Stimulated activated naive CD8-positive, alpha-beta T cell treated with anti-CD3 and anti-CD28 coated beads, Interleukin-15, amount 100 ng/mL, for 72 hours (primary cell): Measurements from ENCODE around the gene MYMK.

ENCODE experiments used
- ATAC-seq: fragments of 150-1000 bp; cut with Tn5 transposase; 2 replicates; pipeline ENCODE4 v1.10.0; 2021; ENCODE audit warnings: mild to moderate bottlenecking, moderate library complexity
- DNase-seq, 2 donors: peaks; one replicate each; pipeline ENCODE4 v3.0.0; 2021 to 2022
- H3K27ac Mint-ChIP-seq, 2 donors: one replicate each; pipeline ENCODE4 v1.8.0; 2022; ENCODE audit warnings: mild to moderate bottlenecking in 2 of 2, mixed read lengths in 2 of 2, moderate library complexity in 2 of 2
- H3K27me3 Mint-ChIP-seq: one replicate; pipeline ENCODE4 v1.8.0; 2022; ENCODE audit warnings: mixed read lengths
- H3K4me1 Mint-ChIP-seq: one replicate; pipeline ENCODE4 v1.8.0; 2022; ENCODE audit warnings: mild to moderate bottlenecking, mixed read lengths
- H3K4me3 Mint-ChIP-seq, 2 donors: one replicate each; pipeline ENCODE4 v1.8.0; 2022; ENCODE audit warnings: mild to moderate bottlenecking in 2 of 2, mixed read lengths in 2 of 2, moderate library complexity in 1 of 2
- H3K9me3 Mint-ChIP-seq, 2 donors: one replicate each; pipeline ENCODE4 v1.8.0; 2022; ENCODE audit warnings: mixed read lengths in 2 of 2

Gene MYMK

DNA sequence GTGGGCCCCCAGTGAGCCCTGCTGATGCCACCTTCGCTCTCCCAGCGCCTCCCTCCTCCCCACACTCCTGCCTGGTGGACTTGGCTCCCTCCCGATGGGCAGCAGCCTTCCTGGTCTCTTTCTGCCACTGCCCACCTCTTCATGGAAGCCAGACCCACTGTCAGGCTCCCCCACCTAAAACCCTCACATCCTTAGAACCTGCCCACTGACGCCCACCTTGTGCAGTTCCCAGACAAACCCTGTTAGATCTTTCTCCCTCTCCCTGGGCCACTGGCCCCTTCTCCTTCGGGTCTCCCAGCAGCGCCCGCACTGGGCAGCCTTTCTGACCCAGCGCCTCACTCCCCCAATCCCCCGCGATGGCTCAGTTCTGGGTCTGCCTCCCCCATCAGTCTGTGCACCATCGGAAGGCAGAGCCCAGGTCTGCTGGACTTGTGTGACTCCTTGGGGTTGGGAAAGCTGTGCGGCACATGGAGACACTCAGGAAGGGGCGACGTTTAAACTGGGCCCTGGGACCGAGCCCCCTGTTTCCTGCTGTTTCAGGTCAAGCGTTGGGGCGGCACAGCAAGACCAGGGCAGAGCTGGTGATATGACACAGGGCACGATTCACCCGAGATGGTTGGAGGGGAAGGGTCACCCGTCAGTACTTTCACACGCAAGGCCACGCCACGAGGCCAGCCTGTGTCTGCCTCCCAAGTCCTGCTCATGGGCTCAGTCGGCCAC lies 17.4 kb downstream of the MYMK start:
- no peak for DNase-seq
- no peaks in the 10 kb centered on the region for H3K27me3 Mint-ChIP-seq
- H3K9me3 Mint-ChIP-seq, result peaks cover 3% of the 10 kb centered on the region in 2 donors
- H3K27ac Mint-ChIP-seq, result no peak overlapping the region
- no peak for ATAC-seq
- H3K4me3 Mint-ChIP-seq, result no peak overlapping the region
- peaks cover 16% of the 10 kb centered on the region for H3K4me1 Mint-ChIP-seq

DNA sequence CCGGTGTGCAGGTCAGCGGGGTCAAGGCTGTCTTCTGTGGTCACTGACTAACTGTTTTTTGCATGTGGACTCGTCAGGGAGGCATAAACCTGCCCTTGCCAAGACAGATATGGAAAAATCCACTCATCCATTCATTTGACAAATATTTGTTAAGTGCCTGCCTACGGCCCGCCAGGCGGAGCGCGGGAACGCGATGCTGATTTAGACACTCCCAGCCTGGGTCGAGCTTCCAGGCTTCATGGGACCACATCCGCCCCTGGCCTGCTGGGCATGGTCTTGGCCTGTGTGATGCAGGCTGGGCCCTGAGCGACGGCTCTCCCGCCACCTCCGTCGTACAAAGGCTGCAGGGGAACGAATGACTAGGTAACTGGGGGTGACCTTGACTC lies 18.1 kb downstream of the MYMK start:
- Mint-ChIP-seq H3K27ac (no peak overlapping the region), H3K9me3 (peaks cover 8 to 11% of the 10 kb centered on the region in 2 donors), H3K4me3 (no peak overlapping the region), H3K4me1 (peaks cover 16% of the 10 kb centered on the region), H3K27me3 (no peaks in the 10 kb centered on the region)
- DNase-seq (no peak), ATAC-seq (no peak)

DNA sequence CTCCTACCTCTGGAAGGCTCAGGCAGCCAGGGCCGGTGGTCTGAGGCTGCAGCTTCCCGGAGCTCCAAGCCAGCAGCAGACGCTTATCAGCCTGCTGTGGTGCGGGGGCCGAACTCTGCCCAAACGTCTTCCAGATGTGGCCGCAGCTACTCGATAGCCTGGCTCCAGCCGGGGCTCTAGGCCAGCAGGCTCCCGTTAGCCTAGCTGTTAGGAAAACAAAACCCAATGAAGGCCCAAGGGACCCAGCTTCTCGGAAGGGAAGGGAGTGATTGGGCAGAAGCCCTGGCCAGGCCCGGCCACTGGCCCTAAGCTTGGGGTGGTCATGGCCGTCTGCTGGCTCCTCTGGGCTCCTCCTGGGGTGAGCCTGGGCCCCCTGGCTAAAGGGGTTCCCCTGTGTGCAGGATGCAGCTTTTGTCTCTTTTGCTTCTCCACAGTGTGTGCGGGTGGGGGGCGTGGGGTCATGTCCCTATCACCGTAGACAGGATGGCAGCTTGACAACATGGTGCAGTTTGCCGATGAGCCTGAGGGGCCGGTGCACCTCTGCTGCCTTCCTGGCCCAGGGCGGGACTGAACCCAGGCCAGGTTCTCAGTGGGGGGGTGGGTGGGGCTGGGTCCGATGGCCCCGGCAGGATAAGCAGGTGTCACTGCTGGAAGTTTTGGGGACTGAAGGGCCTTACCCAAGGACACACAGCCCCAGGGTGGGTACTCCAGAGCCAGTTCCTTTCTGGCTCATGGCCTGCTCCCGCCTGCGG lies 18.7 kb downstream of the MYMK start:
- Mint-ChIP-seq H3K27ac (no peak overlapping the region), H3K9me3 (peaks cover 12 to 17% of the 10 kb centered on the region in 2 donors), H3K4me3 (no peak overlapping the region), H3K4me1 (peaks cover 16% of the 10 kb centered on the region), H3K27me3 (no peaks in the 10 kb centered on the region)
- DNase-seq (no peak), ATAC-seq (no peak)

DNA sequence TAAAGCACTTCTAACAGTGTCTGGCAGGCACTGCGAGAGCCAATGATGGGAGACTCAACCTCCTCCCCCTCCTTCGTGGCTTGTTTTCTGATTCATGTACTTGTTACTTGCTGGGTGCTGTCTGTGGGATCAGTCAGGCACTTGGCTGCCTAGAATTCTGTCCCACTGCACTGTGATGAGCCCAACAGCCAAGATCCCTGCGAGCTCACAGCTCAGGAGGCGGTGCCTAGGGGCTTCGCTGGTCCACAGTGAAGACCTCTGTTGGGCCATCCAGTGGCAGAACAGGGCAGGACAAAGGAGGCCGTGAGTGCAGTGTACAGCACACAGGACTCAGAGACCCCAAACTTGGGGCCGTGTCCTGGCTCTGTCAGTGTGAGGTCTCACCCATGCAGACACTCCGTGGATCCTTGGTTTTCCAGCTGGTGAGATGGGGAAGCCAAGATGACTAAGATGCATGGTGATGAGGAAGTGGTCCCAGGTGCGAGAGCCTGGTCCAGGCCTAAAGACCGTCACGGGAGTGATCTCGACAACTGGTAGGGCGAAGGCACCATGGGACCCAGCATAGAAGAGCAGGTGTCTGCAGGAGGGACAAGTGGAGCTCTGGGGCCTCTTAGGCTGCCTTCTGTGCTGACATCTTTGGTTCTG lies 19.5 kb downstream of the MYMK start:
- ATAC-seq, result no peak
- Mint-ChIP-seq H3K27me3 (no peaks in the 10 kb centered on the region), H3K4me1 (peaks cover 16% of the 10 kb centered on the region), H3K27ac (peak overlapping the region in 1 of 2 donors; percentile 59), H3K4me3 (no peak overlapping the region), H3K9me3 (peaks cover 18 to 20% of the 10 kb centered on the region in 2 donors)
- no peak for DNase-seq

DNA sequence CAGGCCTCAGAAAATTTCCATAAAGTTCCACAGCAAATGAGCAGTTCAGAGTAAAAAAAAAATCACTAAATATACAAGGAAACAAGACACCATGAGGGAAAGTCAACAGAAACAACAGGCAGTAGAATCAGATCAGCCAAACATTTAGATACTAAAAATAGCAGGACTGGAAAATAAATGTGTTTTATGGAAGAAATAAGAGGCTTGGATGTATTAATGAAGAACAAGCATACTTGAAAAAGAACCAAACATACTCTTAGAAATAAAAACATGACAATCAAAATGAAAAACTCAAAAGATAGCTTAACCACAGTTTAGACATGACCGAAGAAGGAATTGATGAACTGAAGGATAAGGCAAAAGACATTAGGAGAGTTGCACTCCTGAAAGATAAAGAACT lies 22.6 kb downstream of the MYMK start:
- no peak for ATAC-seq
- Mint-ChIP-seq H3K9me3 (peaks cover 18 to 20% of the 10 kb centered on the region in 2 donors), H3K4me1 (peaks cover under 1% of the 10 kb centered on the region), H3K27ac (no peak overlapping the region), H3K27me3 (no peaks in the 10 kb centered on the region), H3K4me3 (no peak overlapping the region)
- DNase-seq, result no peak

DNA sequence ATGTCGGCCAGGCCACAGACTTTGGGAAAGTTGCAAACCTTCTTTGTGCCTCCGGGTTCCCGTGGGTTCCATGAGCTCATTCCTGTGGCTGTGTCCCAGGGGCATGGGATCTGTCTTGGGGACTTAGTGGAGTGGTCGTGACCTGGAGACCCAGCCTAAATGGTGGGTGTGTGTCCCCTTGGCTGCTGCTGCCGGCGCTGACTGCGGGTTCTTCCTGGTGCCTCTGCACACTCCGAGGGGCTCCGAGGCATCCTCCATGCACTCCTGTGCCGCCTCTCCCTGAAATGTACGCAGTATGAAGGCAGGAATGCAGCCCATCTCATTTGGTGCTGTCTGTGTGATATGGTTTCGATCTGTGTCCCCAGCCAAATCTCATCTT lies 24.9 kb downstream of the MYMK start:
- Mint-ChIP-seq H3K4me3 (no peak overlapping the region), H3K4me1 (no peaks in the 10 kb centered on the region), H3K27me3 (no peaks in the 10 kb centered on the region), H3K9me3 (peaks cover 18 to 20% of the 10 kb centered on the region in 2 donors), H3K27ac (no peak overlapping the region)
- ATAC-seq (no peak), DNase-seq (no peak)

DNA sequence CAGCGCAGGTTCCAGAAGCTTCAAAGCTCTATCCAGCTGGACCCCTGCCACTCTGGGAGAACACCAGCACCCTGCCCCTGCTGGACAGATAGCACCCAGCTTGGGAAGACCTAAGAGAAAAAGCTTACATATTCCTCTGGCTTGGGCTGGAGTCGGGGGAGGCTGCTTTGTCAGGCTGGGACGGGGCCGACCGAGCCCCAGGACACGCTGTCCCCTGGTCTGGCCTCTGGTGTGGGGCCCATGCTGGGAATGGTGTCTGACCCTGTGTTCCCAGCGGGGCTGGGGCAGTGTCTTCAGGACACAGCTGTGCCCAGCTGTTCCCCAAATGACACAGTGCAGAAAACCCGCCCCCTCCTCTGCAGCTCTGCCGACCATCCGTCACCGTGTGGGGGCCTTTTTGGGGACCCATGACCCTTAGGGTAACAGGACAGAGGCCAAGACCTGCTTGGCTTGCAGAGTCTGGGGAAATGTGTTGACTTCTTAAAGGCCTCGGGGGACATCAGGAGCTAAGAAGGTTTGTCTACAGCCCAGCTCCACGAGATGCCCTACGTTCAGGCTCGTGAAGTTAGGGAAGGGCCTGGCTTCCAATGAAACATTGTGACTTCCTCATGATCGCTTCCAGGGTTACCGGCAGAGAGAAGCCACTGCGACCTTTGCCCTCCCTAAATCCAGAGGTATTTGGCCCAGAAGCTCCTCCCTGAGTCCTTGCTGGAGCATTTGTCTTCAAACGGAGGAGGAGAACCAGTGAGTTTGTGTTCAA lies 25.4 kb downstream of the MYMK start:
- H3K9me3 Mint-ChIP-seq, result peaks cover 18 to 20% of the 10 kb centered on the region in 2 donors
- ATAC-seq (no peak), DNase-seq (no peak)
- H3K27me3 Mint-ChIP-seq, result no peaks in the 10 kb centered on the region
- no peak overlapping the region for H3K4me3 Mint-ChIP-seq
- no peaks in the 10 kb centered on the region for H3K4me1 Mint-ChIP-seq
- no peak overlapping the region for H3K27ac Mint-ChIP-seq

DNA sequence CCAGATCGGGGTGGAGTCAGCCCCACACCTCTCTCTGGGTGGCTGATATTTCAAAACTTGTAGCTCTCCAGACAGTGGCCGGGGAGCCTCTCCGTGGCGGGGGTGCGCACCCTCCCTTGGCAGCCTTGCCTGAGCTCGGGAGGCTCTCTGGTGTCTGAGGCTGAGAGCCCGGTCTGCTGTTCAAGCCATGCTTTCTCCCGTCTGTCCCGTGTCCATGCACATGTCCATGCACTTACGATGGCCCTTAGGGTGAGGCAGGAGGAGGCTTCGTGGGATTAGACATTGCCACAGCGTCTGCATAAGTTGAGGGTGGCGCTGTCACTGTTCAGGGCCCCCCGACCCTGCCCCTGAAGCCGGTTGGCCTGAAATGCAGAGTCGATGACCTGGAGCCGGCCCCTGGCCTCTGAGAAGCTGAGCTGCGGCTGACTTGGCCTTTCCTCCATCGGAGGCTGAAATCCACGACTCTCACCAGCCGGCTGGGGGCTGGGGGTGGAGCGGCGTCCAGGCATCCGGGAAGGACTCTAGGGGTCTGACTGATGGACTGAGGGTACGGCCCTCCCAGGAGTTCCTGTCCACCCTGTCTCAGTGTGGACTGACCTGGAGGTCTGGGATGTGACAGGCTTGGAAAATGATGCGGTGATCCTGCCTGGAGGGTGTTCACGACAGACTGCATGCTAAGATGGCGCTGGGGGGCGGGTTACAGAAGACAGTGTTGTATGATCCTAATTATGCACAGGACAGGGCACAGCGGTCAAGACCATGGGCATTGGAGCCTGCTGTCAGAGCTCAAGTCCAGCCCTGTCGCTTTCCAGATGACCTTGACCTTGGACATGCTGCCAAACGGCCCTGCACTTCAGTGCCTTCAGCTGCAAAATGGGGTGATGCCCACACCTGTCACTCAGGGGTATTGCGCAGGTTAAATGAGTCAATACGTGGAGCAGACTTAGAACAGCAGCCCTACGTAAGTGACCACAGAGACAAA lies 27.6 kb downstream of the MYMK start:
- no peak for DNase-seq
- H3K4me1 Mint-ChIP-seq, result no peaks in the 10 kb centered on the region
- no peak for ATAC-seq
- H3K4me3 Mint-ChIP-seq, result no peak overlapping the region
- H3K9me3 Mint-ChIP-seq, result peaks cover 12 to 14% of the 10 kb centered on the region in 2 donors
- H3K27ac Mint-ChIP-seq, result no peak overlapping the region
- no peaks in the 10 kb centered on the region for H3K27me3 Mint-ChIP-seq

DNA sequence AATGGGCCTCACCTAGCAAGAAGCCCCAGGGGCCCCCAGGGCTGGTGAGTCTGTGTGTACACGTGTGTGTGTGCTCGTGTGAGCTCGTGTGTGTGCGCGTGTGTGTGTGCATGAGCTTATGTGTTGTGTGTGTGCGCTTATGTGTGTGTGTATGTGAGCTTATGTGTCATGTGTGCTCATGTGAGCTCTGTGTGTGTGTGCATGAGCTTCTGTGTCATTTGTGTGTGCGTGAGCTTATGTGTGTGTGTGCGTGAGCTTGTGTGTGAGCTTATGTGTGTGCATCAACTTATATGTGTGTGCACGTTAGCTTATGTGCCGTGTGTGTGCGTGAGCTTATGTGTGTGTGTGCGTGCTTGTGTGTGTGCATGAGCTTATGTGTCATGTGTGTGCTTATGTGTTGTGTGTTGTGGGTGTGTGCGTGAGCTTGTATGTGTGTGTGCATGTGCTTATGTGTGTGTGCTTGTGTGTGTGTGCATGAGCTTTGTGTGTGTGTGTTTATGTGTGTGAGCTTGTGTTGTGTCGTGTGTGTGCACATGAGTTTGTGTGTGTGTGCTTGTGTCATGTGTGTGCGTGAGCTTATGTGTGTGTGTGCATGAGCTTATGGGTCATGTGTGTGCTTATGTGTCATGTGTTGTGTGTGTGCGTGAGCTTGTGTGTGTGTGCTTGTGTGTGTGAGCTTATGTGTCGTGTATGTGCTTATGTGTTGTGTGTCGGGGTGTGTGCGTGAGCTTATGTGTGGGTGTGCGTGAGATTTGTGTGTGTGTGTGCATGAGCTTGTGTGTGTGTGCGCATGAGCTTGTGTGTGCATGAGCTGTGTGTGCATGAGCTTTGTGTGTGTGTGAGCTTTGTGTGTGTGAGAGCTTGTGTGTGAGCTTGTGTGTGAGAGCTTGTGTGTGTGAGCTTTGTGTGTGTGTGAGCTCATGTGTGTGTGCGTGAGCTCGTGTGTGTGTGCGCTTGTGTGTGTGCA lies 29.1 kb downstream of the MYMK start:
- ATAC-seq (no peak), DNase-seq (no peak)
- H3K9me3 Mint-ChIP-seq, result peaks cover 0 to under 1% of the 10 kb centered on the region in 2 donors
- H3K27ac Mint-ChIP-seq, result no peak overlapping the region
- H3K27me3 Mint-ChIP-seq, result no peaks in the 10 kb centered on the region
- H3K4me3 Mint-ChIP-seq, result no peak overlapping the region
- H3K4me1 Mint-ChIP-seq, result no peaks in the 10 kb centered on the region

DNA sequence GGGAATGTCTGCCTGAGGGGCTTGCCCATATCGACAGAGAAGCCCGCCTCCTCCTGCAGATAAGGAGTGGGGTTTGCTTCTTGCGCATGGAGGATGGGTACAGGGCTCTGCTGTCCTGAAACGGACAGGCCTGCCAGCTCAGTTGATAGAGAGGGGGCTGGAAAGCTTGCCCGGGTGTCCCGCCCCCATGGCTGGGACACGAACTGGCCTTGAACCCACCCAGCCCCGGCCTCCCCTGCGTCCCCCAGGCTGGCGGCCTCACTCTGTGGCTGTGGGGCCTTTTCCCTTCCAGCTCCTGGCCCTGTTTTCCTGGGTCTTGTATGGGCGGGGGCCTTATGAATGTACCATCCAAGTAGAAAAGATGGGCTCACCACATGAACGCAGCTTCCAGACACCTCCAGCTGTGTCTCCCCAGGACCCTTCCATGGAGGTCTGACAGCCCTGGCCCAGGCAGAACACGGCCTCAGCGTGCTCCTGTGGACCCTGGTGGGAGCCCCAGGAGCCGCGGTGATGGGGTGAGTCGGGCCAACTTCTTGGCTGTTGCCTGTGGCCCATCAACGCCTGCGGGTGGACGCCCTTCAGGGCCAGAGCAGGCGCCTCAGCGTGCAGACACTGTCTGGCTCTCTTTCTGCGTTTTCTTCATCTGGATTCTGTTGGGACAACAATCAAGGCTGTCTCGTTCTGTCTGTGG lies 30.0 kb downstream of the MYMK start:
- DNase-seq, result no peak
- no peaks in the 10 kb centered on the region for H3K27me3 Mint-ChIP-seq
- no peaks in the 10 kb centered on the region for H3K9me3 Mint-ChIP-seq
- no peaks in the 10 kb centered on the region for H3K4me1 Mint-ChIP-seq
- H3K27ac Mint-ChIP-seq, result no peak overlapping the region
- no peak for ATAC-seq
- H3K4me3 Mint-ChIP-seq, result no peak overlapping the region

DNA sequence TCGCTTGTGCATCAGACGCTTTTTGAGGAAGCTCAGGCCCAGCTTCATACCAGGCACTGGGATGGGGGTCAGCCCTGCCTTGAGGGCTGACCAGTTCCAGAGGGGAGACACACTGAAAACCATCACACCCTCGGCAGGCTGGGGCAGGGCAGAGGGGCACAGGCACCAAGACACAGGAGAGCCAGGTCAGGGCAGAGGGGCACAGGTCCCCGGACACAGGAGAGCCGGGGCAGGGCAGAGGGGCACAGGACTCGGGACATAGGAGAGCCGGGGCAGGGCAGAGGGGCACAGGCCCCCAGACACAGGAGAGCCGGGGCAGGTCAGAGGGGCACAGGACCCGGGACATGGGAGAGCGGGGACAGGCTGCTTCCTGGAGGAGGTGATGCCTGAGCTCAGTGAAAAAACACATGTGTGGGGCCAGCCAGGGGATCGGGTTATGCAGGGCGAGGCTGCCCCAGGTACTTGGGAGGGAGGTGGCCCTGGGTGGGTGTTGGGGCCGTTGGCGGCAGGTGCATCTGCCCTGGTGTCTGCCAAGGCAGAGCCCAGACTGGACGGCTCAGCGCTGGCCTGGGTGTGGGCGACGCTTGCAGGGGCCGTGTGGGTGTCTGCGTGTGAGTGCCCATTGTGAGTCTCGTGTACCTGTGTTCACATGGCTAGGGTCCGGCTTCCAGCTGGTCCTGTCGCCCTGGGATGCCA lies 30.8 kb downstream of the MYMK start:
- no peak for DNase-seq
- Mint-ChIP-seq H3K4me3 (no peak overlapping the region), H3K4me1 (no peaks in the 10 kb centered on the region), H3K9me3 (no peaks in the 10 kb centered on the region), H3K27me3 (no peaks in the 10 kb centered on the region), H3K27ac (no peak overlapping the region)
- ATAC-seq, result no peak

DNA sequence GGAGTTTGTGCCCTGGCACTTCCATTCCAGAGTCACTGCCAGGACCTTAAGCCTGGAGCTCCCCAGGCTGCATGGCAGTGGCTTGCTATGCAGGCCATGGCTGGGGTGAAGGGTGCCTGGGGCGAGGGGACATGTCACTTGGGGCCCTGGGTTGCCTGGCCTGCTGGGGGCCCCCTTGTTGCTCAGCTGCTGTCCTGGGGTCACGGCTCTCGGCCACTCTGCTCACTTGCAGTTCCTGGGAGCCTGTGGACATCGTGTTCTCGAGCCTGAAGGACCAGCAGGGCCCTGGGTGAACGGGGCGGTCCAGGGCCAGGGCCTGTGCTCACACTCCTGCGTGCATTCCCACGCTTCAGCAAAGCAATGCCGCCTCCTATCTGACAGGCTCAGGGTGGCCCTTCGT lies 31.3 kb downstream of the MYMK start:
- Mint-ChIP-seq H3K4me1 (no peaks in the 10 kb centered on the region), H3K27ac (no peak overlapping the region), H3K9me3 (no peaks in the 10 kb centered on the region), H3K27me3 (no peaks in the 10 kb centered on the region), H3K4me3 (no peak overlapping the region)
- DNase-seq (no peak), ATAC-seq (no peak)
